Inflammatory macrophage (primary cell): Measurements from ENCODE around the gene ZBTB47.

ENCODE experiments used
- DNase-seq, 2 donors: peaks; one replicate each; pipeline ENCODE4 v3.0.0-alpha.2; 2020 to 2022
- total RNA-seq, 18 experiments: gene quantifications; one replicate each; lab custom pipeline; 2026; ENCODE audit warnings: mixed read lengths in 6 of 18, inconsistent platforms in 2 of 18; lab: John Stamatoyannopoulos, UW

ZBTB47 gene
- 2.0 to 41.1 (median 19.8) reads per million in 18 experiments for total RNA-seq

DNA sequence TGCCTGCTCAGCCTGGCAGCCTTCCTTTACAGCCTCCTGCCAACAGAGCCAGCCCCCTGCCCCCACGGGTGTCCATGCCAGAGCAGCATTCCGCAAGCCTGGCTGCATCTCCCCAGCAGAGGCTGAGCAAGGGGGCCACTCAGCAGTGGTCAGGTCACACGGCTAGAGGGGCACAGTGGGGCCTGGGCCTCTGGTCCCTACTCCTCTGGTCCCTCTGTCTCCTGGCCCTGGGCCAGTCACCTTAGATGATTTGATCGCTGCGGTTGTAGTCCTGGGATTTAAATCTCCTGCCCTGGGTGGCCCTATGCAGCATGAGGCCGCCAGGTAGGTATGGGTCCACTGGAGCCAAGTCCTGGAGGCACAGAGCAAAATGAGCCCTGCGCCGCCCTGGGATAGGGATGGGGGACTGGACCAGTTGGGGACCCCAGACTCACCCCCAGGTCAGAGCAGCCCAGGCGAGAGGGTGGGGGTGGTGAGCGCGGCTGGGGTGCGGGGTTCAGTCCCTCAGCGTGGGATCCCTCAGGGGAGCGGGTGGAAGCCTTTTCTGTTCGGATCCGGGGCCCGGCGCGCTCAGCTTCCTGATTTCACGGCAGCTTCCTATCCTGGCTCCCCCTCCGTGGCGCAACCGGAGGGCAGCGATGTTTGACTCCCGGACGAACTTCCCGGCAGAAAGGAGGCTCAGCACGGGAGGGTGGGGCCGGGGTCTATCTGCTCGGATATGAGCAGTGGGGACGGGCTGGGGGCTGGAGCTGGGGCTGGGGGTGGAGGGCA lies at the start of gene ZBTB47:
TSS of gene ZBTB47 (plus strand) at position 138 of the 771 bp plus-strand sequence. CDS start 4,659 bp downstream, outside the sequence.
- peak; percentile 71 to 81 for DNase-seq

DNA sequence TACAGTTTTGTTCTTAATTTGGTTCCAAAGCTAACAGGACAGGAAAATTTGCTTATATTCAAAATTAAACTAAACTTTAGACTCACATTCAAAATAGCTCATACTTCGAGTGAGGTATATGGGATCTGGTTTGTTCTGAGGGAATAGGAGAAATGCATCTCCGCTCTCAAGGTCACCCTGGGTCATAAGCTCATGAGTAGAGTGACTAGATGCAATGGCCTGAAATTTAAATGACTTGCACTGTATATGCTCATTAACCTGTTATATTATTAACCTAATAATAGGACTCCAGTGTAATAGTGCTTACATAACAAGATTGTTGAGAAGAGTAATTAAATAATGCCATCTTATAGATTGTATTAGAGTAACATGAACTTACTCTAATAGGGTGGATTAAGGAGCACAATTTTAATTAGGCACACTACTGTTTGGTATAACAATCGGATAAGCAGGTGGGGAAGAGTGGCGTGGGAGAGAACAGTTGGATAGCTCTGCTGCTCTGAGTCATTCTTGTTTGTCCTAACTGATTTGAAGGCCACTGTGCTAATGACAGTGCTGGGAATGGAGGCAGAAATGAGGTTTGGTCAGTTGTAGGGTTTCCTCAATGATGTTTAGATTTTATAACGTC lies 47.8 kb upstream of the ZBTB47 start:
- no peak for DNase-seq

DNA sequence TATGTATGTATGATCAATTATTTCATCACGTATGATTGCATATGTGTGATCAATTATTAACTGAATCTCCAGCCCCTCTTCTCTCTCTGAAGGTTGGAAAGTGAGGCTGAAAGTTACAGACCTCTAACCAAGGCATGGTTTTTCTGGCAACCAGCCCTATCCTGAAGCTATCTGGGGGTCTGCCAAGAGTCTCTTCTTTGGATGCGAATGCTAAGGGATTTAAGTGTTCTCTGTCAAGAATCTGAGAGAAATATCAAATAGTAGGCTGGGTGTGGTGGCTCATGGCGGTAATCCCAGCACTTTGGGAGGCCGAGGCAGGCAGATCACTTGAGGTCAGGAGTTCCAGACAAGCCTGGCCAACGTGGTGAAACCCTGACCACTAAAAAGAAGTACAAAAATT lies 44.9 kb upstream of the ZBTB47 start:
- no peak for DNase-seq

DNA sequence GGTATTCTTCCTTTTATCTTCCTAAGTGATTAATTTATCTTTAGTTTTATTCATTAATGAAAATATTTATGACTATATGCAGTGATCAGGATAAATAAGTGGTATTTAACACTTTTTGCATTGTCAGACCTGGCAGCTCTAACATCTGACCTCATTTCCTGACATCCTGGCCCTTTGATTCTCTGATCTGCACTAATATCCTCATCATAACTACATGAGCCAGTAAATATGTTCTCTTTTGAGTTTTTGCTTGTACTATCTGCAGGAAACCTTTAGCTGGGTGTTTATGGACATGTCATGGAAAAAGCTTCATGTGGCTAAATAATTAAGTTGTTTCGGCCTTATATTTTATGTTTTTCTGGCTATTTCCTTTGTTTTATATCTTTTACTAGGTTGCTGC lies 42.5 kb upstream of the ZBTB47 start:
- DNase-seq = no peak

DNA sequence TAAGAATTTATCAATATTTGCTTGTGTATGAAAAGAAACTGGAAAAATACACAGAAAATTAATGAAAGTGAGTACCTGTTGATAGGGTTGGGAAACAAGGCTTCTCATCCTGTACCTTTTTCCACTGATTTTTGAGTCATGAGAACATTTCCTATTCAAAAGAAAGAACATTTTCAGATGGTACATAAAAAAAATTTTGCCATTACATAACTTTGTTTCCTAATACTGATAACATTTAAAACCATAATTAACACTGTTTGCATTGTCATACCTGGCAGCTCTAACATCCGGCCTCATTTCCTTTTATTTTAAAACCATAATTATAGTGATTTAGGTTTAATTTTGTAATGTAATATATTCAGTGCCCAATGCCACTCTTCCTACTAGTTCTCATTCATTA lies 41.3 kb upstream of the ZBTB47 start:
- DNase-seq = no peak

DNA sequence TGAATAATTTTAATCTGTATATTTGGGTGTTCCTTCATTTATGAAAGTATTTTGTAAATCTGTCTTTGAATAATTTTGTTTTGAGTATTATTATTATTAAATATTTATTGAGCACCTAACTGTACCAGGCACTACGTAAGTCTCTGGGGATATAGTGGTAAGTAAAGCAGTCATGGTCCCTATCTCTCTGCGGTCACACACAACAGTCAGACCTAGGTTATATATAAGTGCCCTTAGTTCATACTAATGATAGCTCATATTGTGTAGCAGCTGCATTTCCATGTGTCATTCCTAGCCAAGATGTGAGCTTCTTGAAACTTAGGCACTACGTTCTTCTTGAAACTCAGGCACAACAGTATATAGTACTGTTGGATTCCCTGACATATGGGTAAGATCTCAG lies 40.6 kb upstream of the ZBTB47 start:
- no peak for DNase-seq

DNA sequence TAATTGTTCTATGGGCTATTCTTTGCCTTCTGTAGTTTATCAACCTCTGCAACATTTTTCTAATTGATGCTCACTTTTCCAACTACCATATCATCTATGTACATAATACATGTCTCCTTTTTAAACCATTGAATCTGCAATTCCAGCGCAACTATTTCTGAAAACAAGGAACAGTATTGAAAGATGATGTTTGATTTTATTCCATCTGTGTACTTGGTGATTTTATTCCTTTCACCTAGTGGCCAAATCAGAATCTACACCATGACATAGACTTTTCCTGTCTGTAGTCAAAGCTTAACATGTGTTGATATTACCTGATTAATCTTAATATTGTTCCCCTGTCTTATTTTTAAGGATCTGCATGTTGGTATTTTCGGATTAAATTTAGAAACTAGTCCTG lies 40.0 kb upstream of the ZBTB47 start:
- DNase-seq = no peak

DNA sequence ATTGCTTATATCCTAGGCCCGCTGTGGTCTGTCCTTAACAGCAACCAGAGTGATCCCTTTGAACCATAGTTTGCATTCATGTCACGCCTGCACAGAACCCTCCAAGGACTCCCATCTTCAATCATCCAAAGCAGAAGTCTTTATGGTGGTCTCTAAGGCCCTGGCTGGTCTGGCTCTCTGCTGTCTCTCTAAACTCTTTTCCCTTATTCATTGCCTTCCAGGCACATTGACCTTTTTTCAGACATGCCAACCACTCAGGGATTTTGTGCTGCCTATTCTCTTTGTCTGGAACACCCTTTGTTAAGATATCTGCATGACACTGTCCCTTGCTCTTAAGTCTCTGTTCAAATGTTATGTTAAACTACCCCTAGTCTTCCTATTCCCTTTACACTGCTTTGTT lies 21.9 kb upstream of the ZBTB47 start:
- DNase-seq = no peak

DNA sequence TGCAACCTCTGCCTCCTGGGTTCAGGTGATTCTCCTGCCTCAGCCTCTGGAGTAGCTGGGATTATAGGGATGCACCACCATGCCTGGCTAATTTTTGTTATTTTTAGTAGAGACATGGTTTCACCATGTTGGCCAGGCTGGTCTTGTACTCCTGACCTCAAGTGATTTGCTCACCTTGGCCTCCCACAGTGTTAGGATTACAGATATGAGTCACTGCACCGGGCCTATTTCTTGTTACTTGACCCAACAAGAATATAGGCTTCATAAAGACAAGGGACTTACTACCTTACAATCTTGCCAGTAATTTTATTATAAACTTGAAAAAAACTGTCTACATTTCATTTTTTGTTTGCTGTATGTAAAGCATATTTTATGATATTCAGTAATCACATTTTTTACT lies 21.4 kb upstream of the ZBTB47 start:
- DNase-seq = no peak

DNA sequence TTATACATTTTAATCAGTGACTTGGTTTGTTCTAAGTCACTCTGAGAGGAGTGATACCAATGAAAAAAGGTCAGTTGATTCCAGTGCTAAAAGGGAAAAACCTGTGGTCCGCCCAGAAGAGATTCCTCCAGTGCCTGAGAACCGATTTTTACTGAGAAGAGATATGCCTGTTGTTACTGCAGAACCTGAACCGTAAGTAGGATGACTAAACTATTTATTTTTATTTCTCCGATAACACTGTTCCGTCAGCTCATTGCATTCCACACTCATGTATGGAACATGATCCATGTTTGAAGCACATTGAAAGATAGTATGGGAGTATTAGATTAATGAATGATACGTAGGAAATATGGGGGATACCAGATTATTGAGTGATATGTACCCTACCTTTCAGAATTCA lies 20.0 kb upstream of the ZBTB47 start:
- no peak for DNase-seq

DNA sequence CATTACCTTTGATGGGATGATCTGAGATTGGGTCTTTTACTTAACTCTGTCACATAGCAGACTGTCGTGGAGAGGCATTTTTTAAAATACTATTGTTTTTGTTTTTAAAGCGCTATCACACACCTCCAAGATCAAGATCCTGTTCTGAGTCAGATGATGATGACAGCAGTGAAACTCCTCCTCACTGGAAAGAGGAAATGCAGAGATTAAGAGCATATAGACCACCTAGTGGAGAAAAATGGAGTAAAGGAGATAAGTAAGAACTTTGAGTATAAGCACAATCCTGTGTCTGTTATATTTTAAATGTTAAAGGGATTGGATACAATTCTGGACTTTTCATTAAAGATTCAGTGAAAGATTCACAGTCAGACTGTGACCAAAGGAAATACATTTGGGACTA lies 18.4 kb upstream of the ZBTB47 start:
- DNase-seq = peak; percentile 72 to 73

DNA sequence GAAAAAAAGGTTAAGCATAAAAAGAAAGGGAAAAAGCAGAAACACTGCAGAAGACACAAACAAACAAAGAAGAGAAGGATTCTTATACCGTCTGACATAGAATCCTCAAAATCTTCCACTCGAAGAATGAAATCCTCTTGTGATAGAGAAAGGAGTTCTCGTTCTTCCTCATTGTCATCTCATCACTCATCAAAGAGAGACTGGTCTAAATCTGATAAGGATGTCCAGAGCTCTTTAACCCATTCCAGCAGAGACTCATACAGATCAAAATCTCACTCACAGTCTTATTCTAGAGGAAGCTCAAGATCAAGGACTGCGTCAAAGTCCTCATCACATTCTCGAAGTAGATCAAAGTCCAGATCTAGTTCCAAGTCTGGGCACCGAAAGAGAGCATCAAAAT lies 16.5 kb upstream of the ZBTB47 start:
- no peak for DNase-seq

DNA sequence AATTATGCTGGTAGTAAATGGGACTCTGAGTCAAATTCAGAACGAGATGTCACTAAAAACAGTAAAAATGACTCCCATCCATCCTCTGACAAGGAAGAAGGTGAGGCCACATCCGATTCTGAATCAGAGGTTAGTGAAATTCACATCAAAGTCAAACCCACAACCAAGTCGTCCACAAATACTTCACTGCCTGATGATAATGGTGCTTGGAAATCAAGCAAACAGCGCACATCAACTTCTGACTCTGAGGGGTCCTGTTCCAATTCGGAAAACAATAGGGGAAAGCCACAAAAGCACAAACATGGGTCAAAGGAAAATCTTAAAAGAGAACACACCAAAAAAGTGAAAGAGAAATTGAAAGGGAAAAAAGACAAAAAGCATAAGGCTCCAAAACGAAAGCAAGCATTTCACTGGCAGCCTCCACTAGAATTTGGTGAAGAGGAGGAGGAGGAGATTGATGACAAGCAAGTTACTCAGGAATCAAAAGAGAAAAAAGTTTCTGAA lies 15.1 kb upstream of the ZBTB47 start:
- DNase-seq = no peak

DNA sequence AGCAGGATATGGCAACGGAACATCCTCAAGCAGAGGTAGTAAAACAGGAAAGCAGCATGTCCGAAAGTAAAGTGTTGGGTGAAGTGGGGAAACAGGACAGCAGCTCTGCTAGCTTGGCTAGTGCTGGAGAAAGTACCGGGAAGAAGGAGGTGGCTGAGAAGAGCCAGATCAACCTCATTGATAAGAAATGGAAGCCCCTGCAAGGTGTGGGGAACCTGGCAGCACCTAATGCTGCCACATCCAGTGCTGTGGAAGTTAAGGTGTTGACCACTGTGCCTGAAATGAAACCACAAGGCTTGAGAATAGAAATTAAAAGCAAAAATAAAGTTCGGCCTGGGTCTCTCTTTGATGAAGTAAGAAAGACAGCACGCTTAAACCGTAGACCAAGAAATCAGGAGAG lies 14.3 kb upstream of the ZBTB47 start:
- no peak for DNase-seq

DNA sequence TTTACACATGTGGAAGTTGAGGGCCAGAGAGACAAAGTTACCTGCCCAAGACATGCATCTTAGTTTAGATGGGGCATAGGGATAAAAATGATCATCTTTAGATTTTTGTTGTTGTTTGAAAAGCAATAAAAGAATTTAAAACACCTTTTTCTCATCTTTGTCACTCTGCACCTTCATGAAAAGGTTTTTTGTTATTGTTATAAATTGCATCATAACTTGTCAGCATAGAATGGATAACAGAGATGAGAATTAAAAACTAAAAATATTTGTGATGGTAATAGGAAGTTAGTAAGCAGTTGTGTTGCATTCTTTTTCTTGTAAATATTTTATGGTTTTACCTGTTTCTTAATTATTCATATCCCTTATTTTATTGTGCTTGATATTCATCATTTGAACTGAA lies 13.4 kb upstream of the ZBTB47 start:
- no peak for DNase-seq

DNA sequence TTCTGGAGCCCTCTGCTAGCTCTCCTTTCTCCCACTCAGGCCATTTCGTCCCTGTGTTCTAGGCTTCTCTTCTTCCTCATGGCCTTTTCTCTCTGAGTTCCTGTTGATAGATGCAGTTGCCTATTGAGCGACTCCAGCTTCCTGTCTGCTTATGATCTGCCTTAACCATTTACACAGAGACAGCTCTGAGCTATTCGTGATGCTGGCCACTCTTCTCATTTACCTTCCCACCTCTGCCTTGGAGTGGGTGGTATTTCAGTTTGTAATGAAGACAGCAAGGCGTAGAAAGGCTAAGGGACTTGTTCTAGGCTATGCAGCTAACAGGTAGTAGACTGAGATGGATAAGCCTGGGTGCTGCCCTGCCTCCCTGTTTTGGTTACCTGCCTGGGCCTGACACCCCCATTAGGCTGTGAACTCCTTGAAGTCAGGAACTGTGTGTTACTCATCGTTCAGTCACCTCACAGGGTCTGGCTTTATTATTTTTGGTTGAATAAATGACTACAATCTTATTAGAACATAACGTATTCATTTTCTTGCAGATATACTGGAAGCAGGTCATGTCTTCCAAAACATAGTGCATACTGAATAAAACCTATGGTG lies 12.6 kb upstream of the ZBTB47 start:
- no peak for DNase-seq

DNA sequence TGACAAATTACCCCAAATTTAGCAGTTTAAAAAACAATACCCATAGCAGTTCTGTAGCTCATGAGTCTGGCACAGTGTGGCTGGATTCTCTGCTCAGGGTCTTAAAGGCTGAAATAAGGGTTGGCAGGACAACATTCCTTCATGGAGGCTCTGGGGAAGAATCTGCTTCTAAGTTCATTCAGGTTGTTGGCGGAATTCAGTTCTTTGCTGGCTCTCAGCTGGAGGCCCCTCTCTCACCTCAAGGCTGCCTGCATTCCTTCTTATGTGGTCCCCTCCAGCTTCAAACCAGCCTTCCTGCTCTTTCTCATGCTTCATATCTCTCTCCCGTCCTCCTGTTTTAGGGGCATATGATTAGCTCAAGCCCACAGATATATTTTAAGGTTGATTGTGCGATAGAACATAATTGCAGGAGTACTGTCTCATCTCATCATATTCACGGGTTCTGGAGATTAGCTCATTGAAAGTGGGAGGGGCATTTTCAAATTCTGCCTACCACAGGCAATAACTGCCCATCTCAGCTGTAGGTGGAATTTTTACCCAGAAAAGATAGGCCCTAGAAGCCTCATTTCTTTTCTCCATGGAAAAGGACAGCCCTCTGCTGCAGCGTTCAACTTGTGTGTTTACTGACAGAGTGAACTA lies 5.6 kb upstream of the ZBTB47 start:
- DNase-seq = no peak

DNA sequence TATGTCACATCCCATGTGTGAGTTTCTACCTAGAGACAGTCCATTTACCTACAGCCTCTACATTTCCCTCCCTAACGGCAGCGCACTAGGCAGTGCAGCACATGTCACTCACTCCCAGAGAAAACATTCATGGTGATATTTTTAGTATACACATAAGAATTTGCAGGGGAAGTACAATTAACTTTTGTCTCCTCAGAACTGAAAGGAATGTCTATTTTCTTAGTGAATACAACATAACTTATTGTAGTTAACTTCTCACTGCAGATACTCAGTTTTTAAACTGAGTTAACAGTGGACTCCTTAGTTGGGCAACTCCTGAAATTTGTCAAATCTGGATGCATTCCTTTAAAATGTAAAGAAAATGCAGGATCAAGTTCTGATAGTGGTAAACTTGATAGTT lies 4.5 kb upstream of the ZBTB47 start:
- no peak for DNase-seq

DNA sequence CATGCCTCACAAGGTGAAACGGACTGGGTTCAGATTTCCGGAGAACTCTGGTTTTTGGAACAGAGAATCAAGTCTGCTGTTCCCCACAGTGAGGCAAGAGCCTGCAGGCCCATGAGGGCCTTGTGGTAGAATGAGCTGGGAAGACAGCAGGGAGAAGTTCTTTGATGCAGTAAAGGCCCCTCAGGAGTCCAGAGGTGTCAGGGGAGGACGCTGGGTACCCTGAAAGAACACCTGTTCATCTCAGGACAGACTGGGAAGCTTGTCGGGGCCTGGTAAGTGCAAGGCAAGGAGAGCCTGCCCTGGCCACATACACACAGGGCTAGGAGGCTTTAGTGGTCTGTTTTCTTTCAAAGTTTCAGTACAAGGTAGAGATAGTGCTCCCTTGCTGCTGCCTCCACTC lies 3.7 kb upstream of the ZBTB47 start:
- DNase-seq = no peak

DNA sequence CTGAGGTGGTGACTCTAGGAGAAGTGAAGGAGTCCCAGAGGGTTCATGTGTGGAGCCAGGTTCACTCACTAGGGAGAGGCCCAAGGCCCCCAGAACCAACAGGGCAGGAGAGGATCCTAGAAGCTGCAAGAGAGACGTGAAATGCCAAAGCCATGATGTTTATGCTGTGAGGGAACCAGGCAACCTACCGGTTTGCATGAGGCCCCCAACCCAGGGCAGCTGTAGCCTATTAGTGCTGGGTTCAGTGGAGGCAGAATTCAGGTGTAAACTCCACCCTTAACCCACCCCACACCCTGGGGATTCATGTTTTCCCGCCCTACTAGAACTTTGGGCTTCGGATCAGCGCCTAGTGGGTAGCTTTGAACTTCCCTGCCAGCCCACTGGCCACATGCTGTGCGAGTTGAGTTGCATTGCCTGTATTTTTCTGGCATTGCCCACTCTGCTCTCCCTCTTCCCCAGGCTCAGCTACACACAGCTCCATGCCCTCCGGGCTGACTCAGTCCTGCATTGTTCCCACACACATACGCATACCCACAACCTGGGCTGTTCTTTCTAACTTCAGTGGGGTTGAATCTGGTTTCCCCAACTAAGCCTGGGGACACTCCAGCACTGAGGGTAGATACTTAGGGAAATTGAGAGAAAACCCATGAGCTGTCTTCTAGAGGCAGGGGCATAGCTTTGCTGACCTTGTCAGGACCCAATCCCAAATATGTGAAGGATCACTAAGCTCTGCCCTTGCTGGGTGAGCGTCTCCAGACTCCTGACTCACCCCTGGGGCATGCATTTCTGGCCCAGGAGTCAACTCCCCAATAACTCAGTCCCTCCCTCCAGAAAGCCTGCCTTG lies 2.0 kb upstream of the ZBTB47 start:
- no peak for DNase-seq

DNA sequence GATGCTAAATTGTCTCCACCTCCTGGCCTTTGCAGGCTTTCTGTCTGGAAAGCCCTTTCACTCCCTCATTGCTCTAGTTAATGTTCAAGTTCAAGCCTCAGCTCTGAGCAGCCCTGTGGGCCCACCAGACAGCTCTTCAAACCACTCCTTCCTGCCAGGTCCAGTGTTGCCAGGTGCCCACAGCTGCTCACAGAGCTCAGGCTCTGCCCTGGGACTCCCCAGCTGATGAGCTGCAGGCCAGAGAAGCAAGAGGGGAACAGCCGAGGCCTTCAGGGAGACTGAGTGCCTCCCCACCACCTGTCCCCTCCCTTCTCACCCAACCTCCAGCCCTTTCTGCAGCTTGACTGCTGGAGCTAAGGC lies 1.3 kb upstream of the ZBTB47 start:
- DNase-seq = no peak

DNA sequence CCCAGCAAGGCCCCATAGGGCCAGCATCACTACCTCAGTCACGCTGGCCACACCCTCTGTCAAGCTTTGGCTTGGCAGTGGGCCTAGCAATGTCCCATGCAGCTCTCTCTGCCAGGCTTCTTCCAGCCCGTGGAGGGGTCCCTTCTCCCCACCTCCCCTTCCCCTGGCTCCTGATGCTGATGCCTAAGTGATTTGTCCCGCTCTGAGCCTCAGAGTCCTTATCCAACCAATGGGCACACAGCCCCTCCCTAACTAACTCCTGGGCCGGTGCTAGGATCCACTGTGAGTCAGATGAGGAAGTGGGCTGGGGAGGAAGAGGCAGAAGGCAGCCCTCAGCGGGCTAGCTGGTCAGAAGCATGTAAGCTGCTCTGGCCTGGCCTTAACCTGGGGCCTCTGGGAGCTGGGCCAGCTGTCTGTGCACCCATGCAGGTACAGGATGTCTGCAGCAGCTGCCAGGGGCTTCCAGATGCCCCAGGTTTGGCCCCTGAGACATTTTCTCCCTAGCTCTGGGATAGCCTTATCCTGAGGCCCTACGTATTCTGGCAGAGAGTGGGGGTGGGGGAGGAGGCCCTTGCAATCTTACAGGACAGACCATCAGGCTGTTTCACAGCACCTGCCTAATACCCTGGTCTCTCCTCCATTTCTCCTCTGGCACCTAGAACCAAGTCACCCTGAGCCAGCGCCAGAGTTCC lies 740 bp upstream of the ZBTB47 start:
- peak; percentile 73 to 80 for DNase-seq
